Erythroblast (primary cell): ENCODE data around the gene DOP1B.

ENCODE experiments used
- DNase-seq, 2 experiments: peaks; one replicate each; lab custom pipeline; 2025; lab: John Stamatoyannopoulos, UW
- GATA1 ChIP-seq: IDR thresholded peaks from 2 replicates; pipeline ENCODE4 v1.6.1; 2011; ENCODE audit warnings: low read depth, mild to moderate bottlenecking, control low read depth, low read length, moderate library complexity
- POLR2A ChIP-seq: IDR thresholded peaks from 2 replicates; pipeline ENCODE4 v1.6.1; 2011; ENCODE audit warnings: mild to moderate bottlenecking, low read length

DOP1B gene

DNA sequence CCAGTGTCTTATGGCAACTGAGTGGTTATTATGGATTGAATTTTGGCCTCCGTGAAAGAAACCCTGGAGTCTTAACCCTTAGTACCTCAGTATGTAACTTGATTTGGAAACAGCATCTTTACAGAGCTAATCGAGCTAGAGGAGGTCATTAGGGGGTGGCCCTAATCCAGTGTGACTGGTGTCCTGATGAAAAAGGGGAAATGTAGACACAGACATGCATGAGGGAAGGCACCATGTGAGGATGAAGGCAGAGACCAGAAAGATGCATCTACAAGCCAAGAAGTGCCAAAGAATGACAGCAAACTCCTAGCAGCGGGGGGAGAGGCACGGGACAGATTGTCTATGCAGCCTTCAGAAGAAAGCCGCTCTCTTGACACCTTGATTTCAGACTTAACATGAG, 14.7 kb downstream of the DOP1B start:
- no peak for DNase-seq
- TF ChIP-seq GATA1 = no peak
- no peak for TF ChIP-seq POLR2A

GRCh38 chr21:36171741-36172331, 15.2 kb downstream of the DOP1B start:
- TF ChIP-seq POLR2A (no peak), GATA1 (no peak)

GRCh38 chr21:36174780-36175179, 18.2 kb downstream of the DOP1B start:
- DNase-seq = no peak
- TF ChIP-seq GATA1 = no peak
- TF ChIP-seq POLR2A = no peak

More at GRCh38 chr21:36171741-36172331, 15.2 kb downstream of the DOP1B start:
- no peak for DNase-seq

GRCh38 chr21:36175771-36176565, 19.3 kb downstream of the DOP1B start:
- TF ChIP-seq GATA1 = no peak
- TF ChIP-seq POLR2A = no peak
- no peak for DNase-seq

GRCh38 chr21:36178349-36178748, 21.7 kb downstream of the DOP1B start:
- no peak for DNase-seq
- TF ChIP-seq GATA1 = no peak
- no peak for TF ChIP-seq POLR2A

DNA sequence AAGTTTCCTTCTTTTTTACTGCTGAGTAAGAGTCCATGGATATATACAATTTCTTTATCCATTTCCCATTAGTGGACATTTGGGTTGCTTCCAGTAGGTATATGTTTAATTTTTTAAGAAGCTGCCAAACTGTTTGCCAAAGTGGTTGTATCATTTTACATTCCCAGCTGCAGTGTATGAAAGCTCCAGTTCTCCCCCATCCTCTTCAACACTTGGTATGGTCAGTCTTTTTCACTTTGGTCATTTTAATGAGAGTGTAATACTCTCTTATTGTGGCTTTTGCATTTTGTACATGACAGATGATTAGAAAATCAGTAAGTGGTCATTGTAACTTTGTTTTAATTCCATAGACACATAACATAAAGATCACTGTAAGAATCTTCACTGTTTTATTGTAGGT, 22.5 kb downstream of the DOP1B start:
- TF ChIP-seq POLR2A = no peak
- no peak for TF ChIP-seq GATA1
- no peak for DNase-seq

DNA sequence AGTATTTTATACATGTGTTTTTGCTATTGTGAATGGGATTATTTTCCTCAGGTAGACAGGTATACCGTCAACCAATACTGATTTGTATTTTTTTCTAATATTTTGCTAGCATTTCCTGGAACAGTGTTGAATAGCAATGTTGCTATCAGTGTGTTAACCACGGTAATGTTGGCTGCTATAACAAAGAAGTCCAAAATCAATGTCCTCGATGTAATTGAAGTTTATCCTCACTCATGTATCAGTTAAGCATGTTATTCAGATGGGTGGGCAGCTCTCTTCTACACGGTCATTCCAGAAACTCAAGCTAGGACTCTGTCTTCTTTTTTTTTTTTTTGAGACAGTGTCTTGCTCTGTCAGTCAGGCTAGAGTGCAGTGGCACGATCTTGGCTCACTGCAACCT, 24.3 kb downstream of the DOP1B start:
- no peak for DNase-seq
- TF ChIP-seq POLR2A (no peak), GATA1 (no peak)

- no peak for TF ChIP-seq POLR2A
- no peak for TF ChIP-seq GATA1
- DNase-seq = no peak
Observed at GRCh38 chr21:36183144-36183795, 26.6 kb downstream of the DOP1B start.

- TF ChIP-seq GATA1 (no peak), POLR2A (no peak)
- no peak for DNase-seq
Observed at GRCh38 chr21:36184545-36184944, 27.9 kb downstream of the DOP1B start.

DNA sequence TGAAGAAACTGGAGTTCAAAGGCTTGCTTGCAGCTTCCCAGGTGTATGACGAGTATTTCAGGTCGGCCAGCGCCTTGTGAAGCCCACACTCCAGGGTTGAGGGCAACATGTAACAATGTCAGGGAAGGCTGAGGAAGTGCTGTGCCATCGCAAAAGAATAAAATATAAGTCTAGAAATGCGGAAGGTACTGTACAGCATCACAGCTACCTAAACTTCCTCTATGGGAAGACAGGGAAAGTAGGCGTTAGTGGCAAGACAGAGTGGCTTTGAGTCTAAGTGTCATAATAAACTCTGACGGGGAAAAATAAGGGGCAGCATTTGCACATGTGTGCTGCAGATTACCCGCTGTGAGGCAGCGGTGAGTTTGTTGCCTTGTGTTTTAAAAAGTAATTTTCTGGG, 28.9 kb downstream of the DOP1B start:
- TF ChIP-seq POLR2A (no peak), GATA1 (no peak)
- no peak for DNase-seq

DNA sequence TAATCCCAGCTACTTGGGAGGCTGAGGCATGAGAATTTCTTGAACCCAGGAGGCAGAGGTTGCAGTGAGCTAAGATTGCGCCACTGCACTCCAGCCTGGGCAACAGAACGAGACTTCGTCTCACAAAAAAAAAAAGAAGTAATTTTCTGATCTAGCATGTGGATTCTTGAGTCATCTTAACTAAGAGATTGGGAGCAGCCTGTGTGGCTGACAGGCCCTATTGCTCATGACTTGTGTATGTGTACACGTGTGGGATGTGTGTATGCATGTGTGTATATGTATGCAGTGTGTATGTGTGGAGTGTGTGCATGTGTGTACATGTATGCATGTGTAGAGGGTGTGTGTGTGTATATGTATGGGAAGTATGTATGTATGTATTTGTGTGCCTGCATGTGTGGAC, 29.5 kb downstream of the DOP1B start:
- TF ChIP-seq POLR2A (no peak), GATA1 (no peak)
- no peak for DNase-seq

DNA sequence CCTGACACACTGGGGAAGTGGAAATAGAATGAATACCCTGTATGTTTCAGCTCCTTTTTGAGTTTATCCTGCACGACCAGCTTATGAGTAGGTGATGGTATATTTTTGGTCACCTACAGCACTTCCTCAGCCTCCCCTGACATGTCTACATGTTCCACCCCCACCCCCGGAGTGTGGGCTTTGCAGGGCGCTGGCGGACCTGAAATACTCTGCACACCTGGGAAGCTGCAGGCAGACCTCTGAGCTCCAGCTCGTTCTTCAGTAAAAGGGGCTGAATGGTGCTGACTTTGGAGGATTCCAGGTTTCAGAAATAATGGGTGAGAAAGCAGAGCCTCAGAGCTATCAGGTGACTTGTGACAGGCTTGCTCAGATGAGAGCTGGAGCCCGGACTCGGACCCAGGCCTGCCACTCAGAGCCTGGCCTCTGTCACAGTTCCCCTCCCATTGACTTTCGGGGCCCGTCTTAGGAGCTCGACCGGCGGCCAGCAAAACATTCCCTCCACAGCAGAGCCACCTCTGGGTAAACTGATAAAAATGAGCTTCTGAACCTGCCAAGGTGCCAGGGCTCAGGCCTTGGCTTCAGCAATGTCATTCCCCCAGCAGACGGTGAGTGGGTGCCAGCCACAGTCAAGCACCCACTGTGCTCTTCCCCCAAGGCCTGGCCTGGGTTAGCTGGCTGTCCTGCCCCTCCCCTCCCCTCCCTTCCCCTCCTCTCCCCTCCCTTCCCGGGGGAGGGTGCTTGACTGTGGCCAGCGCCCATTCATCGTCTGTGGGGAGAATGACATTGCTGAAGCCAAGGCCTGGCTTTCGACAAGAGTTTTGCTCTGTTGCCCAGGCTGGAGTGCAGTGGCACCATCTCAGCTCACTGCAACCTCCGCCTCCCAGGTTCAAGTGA, 30.1 kb downstream of the DOP1B start:
- no peak for TF ChIP-seq GATA1
- DNase-seq = no peak

DNA sequence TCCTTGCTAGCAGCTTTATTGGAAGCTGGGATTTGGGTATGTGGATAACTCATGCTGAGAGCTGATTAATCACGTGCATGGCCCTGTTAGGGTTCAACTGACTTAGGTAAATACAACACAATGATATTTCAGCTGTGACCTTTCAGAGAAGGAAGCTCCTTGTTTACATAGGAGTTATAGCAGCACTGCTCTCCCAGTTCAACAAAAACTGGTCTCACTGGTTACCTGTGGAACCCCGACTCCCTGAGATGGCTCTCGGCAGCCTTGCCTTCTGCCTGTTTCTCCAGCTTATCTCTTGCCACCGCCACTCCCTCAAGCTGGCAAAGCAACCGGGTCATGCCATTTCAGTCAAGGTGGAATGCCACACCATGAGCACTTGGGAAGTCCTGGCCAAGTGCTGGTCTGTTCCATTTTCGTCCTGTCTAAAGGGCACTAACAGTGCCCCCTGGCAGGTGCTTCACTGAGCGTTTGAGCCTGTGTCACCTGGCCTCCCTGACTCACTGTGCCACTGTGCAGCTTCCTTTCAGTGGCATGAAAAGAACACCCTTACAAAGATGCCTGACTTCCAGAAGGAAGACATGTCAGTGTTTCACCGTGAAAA, 31.6 kb downstream of the DOP1B start:
- DNase-seq = no peak
- TF ChIP-seq GATA1 (no peak), POLR2A (no peak)

GRCh38 chr21:36188937-36189336, 32.3 kb downstream of the DOP1B start:
- TF ChIP-seq POLR2A (no peak), GATA1 (no peak)

More at GRCh38 chr21:36188937-36189336, 32.3 kb downstream of the DOP1B start:
- DNase-seq = no peak
